HFFc6 (cell line): ENCODE measurements around the gene GIPR. TPM values are rescaled to one million over a fixed set of nuclear protein-coding genes. Genes with fewer than 3 reads are reported as not detected.

Experiments used
- DNase-seq: peaks from one replicate; pipeline ENCODE4 v3.0.0-alpha.2; 2018
- H3K27ac Mint-ChIP-seq: 2 replicates; pipeline ENCODE4 v1.8.0; 2020; ENCODE audit warnings: mild to moderate bottlenecking, mixed read lengths
- H3K27me3 Mint-ChIP-seq: 2 replicates; pipeline ENCODE4 v1.8.0; 2021; ENCODE audit warnings: mild to moderate bottlenecking, moderate library complexity, mixed read lengths; ENCODE audit not compliant: insufficient read depth
- H3K36me3 Mint-ChIP-seq: 2 replicates; pipeline ENCODE4 v1.8.0; 2021; ENCODE audit warnings: low read depth, mixed read lengths
- H3K4me1 Mint-ChIP-seq: 2 replicates; pipeline ENCODE4 v1.8.0; 2020; ENCODE audit warnings: low read depth, mixed read lengths
- H3K4me3 Mint-ChIP-seq: 2 replicates; pipeline ENCODE4 v1.8.0; 2020; ENCODE audit warnings: mild to moderate bottlenecking, moderate library complexity, mixed read lengths
- H3K9me3 Mint-ChIP-seq: 2 replicates; pipeline ENCODE4 v1.8.0; 2020; ENCODE audit warnings: mild to moderate bottlenecking, mixed read lengths
- CTCF ChIP-seq: fragments of 200-600 bp; sonication (generic); IDR thresholded peaks from 2 replicates; pipeline ENCODE4 v1.5.0; 2021; ENCODE audit warnings: antibody characterized with exemption, mild to moderate bottlenecking
- total RNA-seq, 6 experiments: library from RNA; stranded (reverse); fragmentation: NEBNext Ultra II Directional; extraction: Animal tissue kit (Norgen Biotek cat#: 25700); gene quantifications; 2 replicates in 1 of 6; 3 replicates in 5 of 6; pipeline ENCODE4 v1.2.3, GENCODE V29; 2021

GIPR gene
- total RNA-seq, 6 experiments from 2014 or later: 0.31 to 1.1 (median 0.68) TPM

GRCh38 chr19:45638930-45639729 is 28.9 kb upstream of the GIPR start, which contains the start of gene EML2:
Gene EML2, minus strand, starts transcription at chr19:45639397. Its CDS starts 21 bp downstream, at chr19:45639376.
- Mint-ChIP-seq H3K36me3 (peaks cover 18% of the 10 kb centered on the region), H3K9me3 (peaks cover 6% of the 10 kb centered on the region; the same call in 1 of the 2 replicates), H3K27ac (peak within 1 kb of the TSS; percentile 91), H3K4me3 (peak within 1 kb of the TSS; percentile 97), H3K4me1 (peaks cover 43% of the 10 kb centered on the region), H3K27me3 (peaks cover 2% of the 10 kb centered on the region)
- DNase-seq: no peak
- TF ChIP-seq CTCF: peak; percentile 55

GRCh38 chr19:45640849-45641273 is 27.2 kb upstream of the GIPR start:
- Mint-ChIP-seq H3K4me1 (peaks cover 49% of the 10 kb centered on the region), H3K27ac (peak overlapping the region; percentile 96)

GRCh38 chr19:45641274-45642105 is 26.5 kb upstream of the GIPR start:
- Mint-ChIP-seq H3K36me3 (peaks cover 18% of the 10 kb centered on the region), H3K9me3 (peaks cover 6% of the 10 kb centered on the region; the same call in 1 of the 2 replicates), H3K4me1 (peaks cover 56% of the 10 kb centered on the region), H3K27me3 (peaks cover 2% of the 10 kb centered on the region), H3K4me3 (peak overlapping the region; percentile 88), H3K27ac (peak overlapping the region; percentile 96)
- peak; percentile 83 for DNase-seq
- TF ChIP-seq CTCF: no peak

More at GRCh38 chr19:45640849-45641273, 27.2 kb upstream of the GIPR start:
- DNase-seq: no peak
- peaks cover 6% of the 10 kb centered on the region; the same call in 1 of the 2 replicates for H3K9me3 Mint-ChIP-seq
- H3K27me3 Mint-ChIP-seq: peaks cover 2% of the 10 kb centered on the region
- peaks cover 18% of the 10 kb centered on the region for H3K36me3 Mint-ChIP-seq
- TF ChIP-seq CTCF: no peak
- peak overlapping the region; percentile 88 for H3K4me3 Mint-ChIP-seq

GRCh38 chr19:45643024-45643926 is 24.7 kb upstream of the GIPR start:
- TF ChIP-seq CTCF: peak; percentile 98
- peak overlapping the region; percentile 60 for H3K27ac Mint-ChIP-seq
- peak overlapping the region; percentile 46 for H3K4me3 Mint-ChIP-seq
- H3K4me1 Mint-ChIP-seq: peaks cover 52% of the 10 kb centered on the region
- H3K36me3 Mint-ChIP-seq: peaks cover 14% of the 10 kb centered on the region
- H3K9me3 Mint-ChIP-seq: peaks cover 6% of the 10 kb centered on the region; the same call in 1 of the 2 replicates
- peak; percentile 69 for DNase-seq
- peaks cover 2% of the 10 kb centered on the region for H3K27me3 Mint-ChIP-seq
